Prostate gland (tissue), 2 donors: ENCODE results near the gene COL23A1. TPM values are rescaled to one million over a fixed set of nuclear protein-coding genes. Genes with fewer than 3 reads are reported as not detected.

Source experiments
- DNase-seq: peaks from one replicate; pipeline ENCODE4 v3.0.0-alpha.2; 2019; ENCODE audit warnings: low spot score
- H3K27ac ChIP-seq, 2 donors: fragments of 200-600 bp; sonication (generic); 2 replicates each; pipeline ENCODE4 v1.5.1; 2017 to 2019
- H3K27me3 ChIP-seq: fragments of 200-600 bp; sonication (generic); replicated peaks from 2 replicates; pipeline ENCODE4 v1.5.1; 2019; ENCODE audit not compliant: insufficient read depth
- H3K36me3 ChIP-seq, 2 donors: fragments of 200-600 bp; sonication (generic); 1 replicate in 1 of 2; 2 replicates in 1 of 2; pipeline versions ENCODE4 v1.5.1 to v1.8.1; 2017 to 2019
- H3K4me1 ChIP-seq: fragments of 200-600 bp; sonication (generic); replicated peaks from 2 replicates; pipeline ENCODE4 v1.5.1; 2019
- H3K4me3 ChIP-seq, 2 donors: fragments of 200-600 bp; sonication (generic); 2 replicates each; pipeline ENCODE4 v1.5.1; 2017 to 2019
- H3K9me3 ChIP-seq: fragments of 200-600 bp; sonication (generic); 2 replicates; pipeline ENCODE4 v1.5.1; 2017
- POLR2A ChIP-seq: fragments of 450-650 bp; IDR thresholded peaks from one replicate; pipeline ENCODE4 v1.6.1; 2016; ENCODE audit warnings: antibody characterized with exemption, mild to moderate bottlenecking
- POLR2AphosphoS5 ChIP-seq: sonication (generic); formaldehyde crosslinking; IDR thresholded peaks from one replicate; pipeline ENCODE4 v1.6.1; 2017; ENCODE audit warnings: antibody characterized with exemption
- WGBS: methylation state at CpG from one replicate; pipeline ENCODE4 v1.1.5; 2018; 5-methylcytosine and 5-hydroxymethylcytosine counted together
- intact Hi-C: fragments of 100-400 bp; cut with DNase I; formaldehyde crosslinking; loops from one replicate; pipeline ENCODE4 v1.14.2; 2022
- total RNA-seq, 2 donors: library from RNA; depleted of rRNA; stranded (reverse); fragments of >200 nt; gene quantifications; one replicate each; pipeline ENCODE4 v1.1.0, GENCODE V29; 2016
- TF ChIP-seq, protein P1 (sequence below), 4 experiments: fragments of 200-600 bp in 2 of 4; fragments of 450-650 bp in 2 of 4; sonication (generic) in 2 of 4; IDR thresholded peaks; 1 replicate in 3 of 4; 2 replicates in 1 of 4; pipeline ENCODE4 v1.5.1; 2016 to 2019; ENCODE audit warnings: antibody characterized with exemption in 4 of 4, mild to moderate bottlenecking in 2 of 4, moderate library complexity in 2 of 4

COL23A1 gene
- total RNA-seq, 2 donors from 2014 or later, result 2.7 to 6.1 TPM

DNA sequence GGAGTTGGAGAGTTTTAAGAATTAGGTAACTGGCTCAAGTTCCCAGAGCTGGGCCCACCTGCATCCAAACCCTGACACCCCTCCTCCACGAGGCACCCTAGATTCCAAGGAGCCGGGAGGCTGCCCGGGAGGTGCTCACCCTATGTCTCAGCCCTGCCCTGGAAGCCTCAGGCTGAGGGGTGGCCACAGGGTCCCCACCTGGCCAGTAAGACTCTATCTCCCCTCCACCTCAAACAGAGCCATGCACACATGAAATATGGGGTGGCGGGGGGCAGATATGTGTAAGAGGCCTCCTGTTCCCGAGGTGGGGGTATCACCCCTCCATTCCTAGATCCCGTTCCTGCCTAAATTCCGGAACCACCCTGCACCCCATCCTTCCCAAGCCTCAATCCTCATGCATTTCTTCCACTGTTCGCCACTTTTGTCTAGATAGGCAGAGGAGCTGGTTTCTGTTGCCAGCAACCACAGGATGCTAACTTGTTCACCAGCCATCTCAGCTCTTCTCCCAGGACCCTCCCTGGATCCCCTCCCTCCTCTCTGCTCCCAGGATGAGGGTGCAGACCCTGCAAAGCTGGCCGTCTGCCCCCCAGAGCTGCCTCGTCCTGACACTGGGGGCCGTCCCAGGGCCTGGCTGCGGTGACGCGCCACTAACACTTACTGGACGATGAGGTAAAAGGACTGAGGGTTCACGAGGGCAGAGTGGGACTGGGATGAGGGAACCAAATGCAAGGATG lies 44.1 kb downstream of the COL23A1 start:
- H3K4me3 ChIP-seq, result no peak overlapping the region
- no peak for DNase-seq
- TF ChIP-seq, protein P1, sequence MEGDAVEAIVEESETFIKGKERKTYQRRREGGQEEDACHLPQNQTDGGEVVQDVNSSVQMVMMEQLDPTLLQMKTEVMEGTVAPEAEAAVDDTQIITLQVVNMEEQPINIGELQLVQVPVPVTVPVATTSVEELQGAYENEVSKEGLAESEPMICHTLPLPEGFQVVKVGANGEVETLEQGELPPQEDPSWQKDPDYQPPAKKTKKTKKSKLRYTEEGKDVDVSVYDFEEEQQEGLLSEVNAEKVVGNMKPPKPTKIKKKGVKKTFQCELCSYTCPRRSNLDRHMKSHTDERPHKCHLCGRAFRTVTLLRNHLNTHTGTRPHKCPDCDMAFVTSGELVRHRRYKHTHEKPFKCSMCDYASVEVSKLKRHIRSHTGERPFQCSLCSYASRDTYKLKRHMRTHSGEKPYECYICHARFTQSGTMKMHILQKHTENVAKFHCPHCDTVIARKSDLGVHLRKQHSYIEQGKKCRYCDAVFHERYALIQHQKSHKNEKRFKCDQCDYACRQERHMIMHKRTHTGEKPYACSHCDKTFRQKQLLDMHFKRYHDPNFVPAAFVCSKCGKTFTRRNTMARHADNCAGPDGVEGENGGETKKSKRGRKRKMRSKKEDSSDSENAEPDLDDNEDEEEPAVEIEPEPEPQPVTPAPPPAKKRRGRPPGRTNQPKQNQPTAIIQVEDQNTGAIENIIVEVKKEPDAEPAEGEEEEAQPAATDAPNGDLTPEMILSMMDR (IDR thresholded peaks at IDR 0.05), result no peak
- TF ChIP-seq POLR2AphosphoS5, result no peak
- no peak for TF ChIP-seq POLR2A
- no peaks in the 10 kb centered on the region for H3K9me3 ChIP-seq
- intact Hi-C loops, result loop anchor here (10.0 kb wide), 1 partner anchor 81 kb away; no protein-coding TSS in a partner anchor
- H3K27me3 ChIP-seq, result no peaks in the 10 kb centered on the region
- no peaks in the 10 kb centered on the region for H3K36me3 ChIP-seq
- H3K4me1 ChIP-seq, result no peaks in the 10 kb centered on the region
- WGBS, result 96% methylated on average over 16 of the region's 16 CpGs
- H3K27ac ChIP-seq, result no peak overlapping the region

DNA sequence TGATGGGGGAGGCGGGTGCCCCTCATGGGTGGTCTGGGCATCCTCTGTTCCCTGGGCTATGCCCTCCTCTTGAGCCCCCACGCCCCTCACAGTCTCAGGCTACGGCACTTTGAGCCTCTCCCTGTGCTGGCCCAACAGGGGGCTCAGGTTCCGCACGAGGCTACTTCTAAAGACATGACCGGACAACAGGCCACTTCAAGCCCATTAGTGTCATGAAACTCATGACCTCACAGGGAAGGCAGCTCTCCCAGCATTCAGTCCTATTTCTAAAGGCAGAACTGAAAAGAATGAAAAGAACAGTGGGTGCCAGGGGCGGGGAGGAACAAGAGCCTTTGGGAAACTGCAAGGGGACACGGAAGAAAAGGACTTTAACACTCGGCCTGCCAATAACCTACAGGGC lies 45.0 kb downstream of the COL23A1 start:
- no peaks in the 10 kb centered on the region for H3K4me1 ChIP-seq
- DNase-seq, result no peak
- TF ChIP-seq POLR2AphosphoS5 (no peak), POLR2A (no peak)
- TF ChIP-seq, protein P1 (IDR thresholded peaks at IDR 0.05), result no peak
- no peak overlapping the region for H3K27ac ChIP-seq
- no peaks in the 10 kb centered on the region for H3K27me3 ChIP-seq
- WGBS, result 72% methylated on average over 9 of the region's 9 CpGs
- H3K36me3 ChIP-seq, result no peaks in the 10 kb centered on the region
- no peak overlapping the region for H3K4me3 ChIP-seq
- no peaks in the 10 kb centered on the region for H3K9me3 ChIP-seq
- intact Hi-C loops, result loop anchor here (10.0 kb wide), 1 partner anchor 80 kb away; no protein-coding TSS in a partner anchor

DNA sequence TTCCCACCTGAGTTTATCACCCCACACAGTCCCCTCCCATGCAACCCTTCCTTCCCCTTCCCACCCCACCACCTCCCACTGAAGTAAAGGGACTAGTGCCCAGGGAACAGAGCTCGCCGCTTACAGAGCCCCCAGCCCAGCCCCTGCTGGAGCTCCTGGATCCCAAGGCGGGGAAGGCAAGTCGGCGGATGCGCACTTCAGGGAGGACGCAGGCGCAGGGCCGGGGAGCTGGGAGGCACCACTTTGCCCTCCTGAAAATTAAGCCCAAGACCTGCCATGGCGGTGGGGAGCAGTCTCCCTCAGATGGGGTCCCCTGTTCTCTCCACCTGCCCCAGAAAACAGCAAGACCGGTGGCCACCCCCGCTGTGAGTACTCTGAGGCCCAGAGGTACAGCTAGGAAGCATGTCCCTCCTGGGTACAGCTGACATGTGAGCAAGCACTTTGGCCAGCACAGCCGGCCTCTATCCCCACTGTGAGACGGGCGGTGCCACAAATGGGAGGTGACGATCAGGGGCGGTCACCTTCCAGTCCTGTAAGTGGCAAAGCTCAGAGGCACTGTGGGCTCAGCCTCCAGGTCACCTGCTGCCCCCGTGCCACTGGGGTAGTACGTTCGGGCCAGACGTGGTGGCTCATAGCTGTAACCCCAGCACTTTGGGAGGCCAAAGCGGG lies 45.9 kb downstream of the COL23A1 start:
- intact Hi-C loops, result loop anchor here (10.0 kb wide), 1 partner anchor 79 kb away; no protein-coding TSS in a partner anchor
- H3K4me1 ChIP-seq, result no peaks in the 10 kb centered on the region
- TF ChIP-seq, protein P1 (IDR thresholded peaks at IDR 0.05), result no peak
- TF ChIP-seq POLR2A (no peak), POLR2AphosphoS5 (no peak)
- H3K4me3 ChIP-seq, result no peak overlapping the region
- H3K27ac ChIP-seq, result no peak overlapping the region
- no peaks in the 10 kb centered on the region for H3K27me3 ChIP-seq
- whole genome bisulfite sequencing, result 94% methylated on average over 22 of the region's 22 CpGs
- H3K36me3 ChIP-seq, result no peaks in the 10 kb centered on the region
- H3K9me3 ChIP-seq, result no peaks in the 10 kb centered on the region
- no peak for DNase-seq

DNA sequence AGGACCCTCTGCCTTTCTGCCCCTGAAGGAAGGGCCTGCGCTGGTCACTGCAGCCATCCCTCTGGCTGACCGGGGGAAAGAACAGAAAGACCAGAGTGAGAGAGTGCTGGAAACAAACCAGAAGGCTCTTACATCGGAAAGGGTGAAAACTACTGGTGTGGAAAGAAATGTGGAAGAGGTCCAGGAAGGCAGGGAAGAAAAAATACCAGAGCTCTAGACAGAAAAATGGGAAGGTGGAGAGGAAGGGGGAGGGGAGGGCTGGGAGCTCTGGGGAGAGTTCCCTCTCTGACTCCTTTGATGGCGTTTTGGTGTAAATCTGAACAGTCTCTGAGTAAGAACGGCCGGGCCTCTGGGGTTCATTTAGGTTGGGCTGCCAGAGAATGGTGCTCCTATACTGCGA lies 47.7 kb downstream of the COL23A1 start:
- WGBS, result 30% methylated on average over 7 of the region's 7 CpGs
- no peaks in the 10 kb centered on the region for H3K36me3 ChIP-seq
- peak; percentile 7 for TF ChIP-seq POLR2AphosphoS5
- TF ChIP-seq POLR2A, result no peak
- TF ChIP-seq, protein P1 (IDR thresholded peaks at IDR 0.05), result no peak
- intact Hi-C loops, result loop anchor here (10.0 kb wide), 1 partner anchor 78 kb away; no protein-coding TSS in a partner anchor
- no peak for DNase-seq
- H3K27me3 ChIP-seq, result no peaks in the 10 kb centered on the region
- no peak overlapping the region for H3K27ac ChIP-seq
- H3K4me3 ChIP-seq, result no peak overlapping the region
- H3K9me3 ChIP-seq, result no peaks in the 10 kb centered on the region
- H3K4me1 ChIP-seq, result no peaks in the 10 kb centered on the region
